HG03064 (cell line): ENCODE data around the gene COL4A2.

ENCODE experiments used
- ATAC-seq: cut with Tn5 transposase; IDR thresholded peaks from one replicate; pipeline ENCODE4 v1.9.1; 2021; ENCODE audit warnings: low read depth; ENCODE audit not compliant: unreplicated experiment

The COL4A2 gene

GRCh38 chr13:110396913-110397381, 89.9 kb downstream of the COL4A2 start:
- ATAC-seq, result no peak

- ATAC-seq, result no peak
Measured at GRCh38 chr13:110397436-110398115, 90.5 kb downstream of the COL4A2 start.

GRCh38 chr13:110398564-110399507, 91.8 kb downstream of the COL4A2 start:
- ATAC-seq, result no peak

GRCh38 chr13:110399801-110400200, 92.7 kb downstream of the COL4A2 start:
- no peak for ATAC-seq

- no peak for ATAC-seq
Measured at GRCh38 chr13:110400786-110401533, 93.9 kb downstream of the COL4A2 start.

GRCh38 chr13:110402299-110403069, 95.4 kb downstream of the COL4A2 start:
- no peak for ATAC-seq

- no peak for ATAC-seq
Measured at GRCh38 chr13:110403315-110403714, 96.2 kb downstream of the COL4A2 start.

GRCh38 chr13:110403721-110404120, 96.6 kb downstream of the COL4A2 start:
- no peak for ATAC-seq

- ATAC-seq, result no peak
Measured at GRCh38 chr13:110404321-110404720, 97.2 kb downstream of the COL4A2 start.

- ATAC-seq, result no peak
Measured at GRCh38 chr13:110405597-110406450, 98.7 kb downstream of the COL4A2 start.

GRCh38 chr13:110407021-110407420, 99.9 kb downstream of the COL4A2 start:
- ATAC-seq, result no peak

- ATAC-seq, result no peak
Measured at GRCh38 chr13:110407531-110407930, 100.4 kb downstream of the COL4A2 start.

GRCh38 chr13:110408286-110408685, 101.2 kb downstream of the COL4A2 start:
- no peak for ATAC-seq

- ATAC-seq, result no peak
Measured at GRCh38 chr13:110409581-110409992, 102.5 kb downstream of the COL4A2 start.

- no peak for ATAC-seq
Measured at GRCh38 chr13:110410000-110410399, 102.9 kb downstream of the COL4A2 start.

GRCh38 chr13:110410936-110411687, 104.0 kb downstream of the COL4A2 start:
- ATAC-seq, result no peak

GRCh38 chr13:110411688-110412059, 104.6 kb downstream of the COL4A2 start:
- no peak for ATAC-seq

- peak; percentile 80 for ATAC-seq
Measured at GRCh38 chr13:110412132-110412914, 105.2 kb downstream of the COL4A2 start.
